ENCODE data around the gene DHX29. TPM values are rescaled to one million over a fixed set of nuclear protein-coding genes. Genes with fewer than 3 reads are reported as not detected.

DHX29 gene
- total RNA-seq, 1 experiment from 2014 or later, result 30.3 TPM

DNA sequence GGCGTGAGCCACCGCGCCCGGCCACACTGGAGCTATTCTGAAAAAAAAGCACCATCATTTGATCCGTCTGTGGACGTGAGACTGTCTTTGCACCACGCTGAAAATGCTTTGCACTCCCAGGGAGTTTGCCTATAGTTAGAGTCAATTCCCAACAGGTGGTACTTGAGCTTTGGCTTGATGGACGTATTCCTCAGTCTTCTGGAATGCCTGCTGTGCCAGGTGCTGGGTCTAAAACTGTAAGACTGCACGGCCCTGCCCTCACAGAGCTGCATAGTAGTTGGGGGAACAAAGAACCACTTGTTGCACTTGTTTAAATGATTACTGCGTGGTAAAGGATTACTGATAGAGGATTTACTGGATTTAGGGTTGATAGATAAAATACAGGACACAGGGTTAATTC is 70.7 kb downstream of the DHX29 start:
- H3K4me1 Mint-ChIP-seq, result peaks cover 16 to 25% of the 10 kb centered on the region in 2 experiments
- TF ChIP-seq CTCF (conservative IDR thresholded peaks at IDR 0.05), result no peak
- H3K27ac ChIP-seq (ENCODE audit: insufficient read length, low read depth, low read length), result no peak overlapping the region
- no peak overlapping the region for H3K14ac ChIP-seq (ENCODE audit: insufficient read depth, low read length)
- H3K4me1 ChIP-seq (ENCODE audit: insufficient read depth, low read length), result no peaks in the 10 kb centered on the region
- no peak overlapping the region for H3K56ac ChIP-seq (ENCODE audit: insufficient read length, low read depth, low read length)
- H4K20me1 ChIP-seq (ENCODE audit: control insufficient read depth, insufficient read depth, insufficient read length), result no peaks in the 10 kb centered on the region
- H3K27ac Mint-ChIP-seq, result no peak overlapping the region
- no CpG with 5 or more reads among the region's 10 CpGs for WGBS (ENCODE audit: extremely low coverage, insufficient read length, low lambda C conversion rate)
- H3K79me1 ChIP-seq (ENCODE audit: insufficient read depth, low read depth, low read length, poor library complexity, severe bottlenecking), result no peaks in the 10 kb centered on the region
- H3K9me3 ChIP-seq (ENCODE audit: control insufficient read depth, low read depth, low read length), result no peaks in the 10 kb centered on the region
- H3K36me3 Mint-ChIP-seq (ENCODE audit: insufficient read depth in 1 of 3, low read depth in 3 of 3), result peaks cover 0 to 2% (median 0%) of the 10 kb centered on the region in 3 experiments; a peak in 2 of 7 replicates
- no peak overlapping the region for H4K5ac ChIP-seq (ENCODE audit: insufficient read length, low read depth, low read length)
- no peak overlapping the region for H3K4ac ChIP-seq (ENCODE audit: low read depth, low read length)
- no peak overlapping the region for H3K18ac ChIP-seq (ENCODE audit: insufficient read length, low read depth, low read length)
- no peak overlapping the region for H2AFZ ChIP-seq (ENCODE audit: low read length)
- H3K79me2 ChIP-seq (ENCODE audit: insufficient read depth, low read length), result no peaks in the 10 kb centered on the region
- H3K4me3 Mint-ChIP-seq, result no peak overlapping the region
- no peak overlapping the region for H4K8ac ChIP-seq (replicated peaks; ENCODE audit: insufficient read length, low read depth, low read length)
- H3K23ac ChIP-seq (ENCODE audit: insufficient read length, low read depth, low read length), result no peak overlapping the region
- H2BK12ac ChIP-seq (ENCODE audit: insufficient read length, low read depth, low read length), result no peak overlapping the region
- H3T11ph ChIP-seq (ENCODE audit: low read length), result no peak overlapping the region
- no peak overlapping the region for H2BK20ac ChIP-seq (ENCODE audit: low read depth, low read length, poor library complexity, severe bottlenecking)
- H3K27me3 Mint-ChIP-seq (ENCODE audit: low read depth), result peaks cover 86% of the 10 kb centered on the region
- no peak overlapping the region for H2AK5ac ChIP-seq (ENCODE audit: insufficient read length, low read length)
- H2BK5ac ChIP-seq (ENCODE audit: insufficient read length, low read length), result no peak overlapping the region
- H3K23me2 ChIP-seq (ENCODE audit: insufficient read length, low read depth, low read length, poor library complexity, severe bottlenecking), result peaks cover 21% of the 10 kb centered on the region
- DNase-seq, result no peak
- H2BK15ac ChIP-seq (ENCODE audit: low read depth, low read length), result no peak overlapping the region
- no peak overlapping the region for H4K91ac ChIP-seq (ENCODE audit: insufficient read length, low read depth, low read length)
- no peak overlapping the region for H2BK120ac ChIP-seq (ENCODE audit: low read depth, low read length, poor library complexity, severe bottlenecking)
- peaks cover 0 to 8% of the 10 kb centered on the region in 2 experiments; a peak in 4 of 5 replicates for H3K9me3 Mint-ChIP-seq
- peaks cover 32% of the 10 kb centered on the region for H3K27me3 ChIP-seq (ENCODE audit: insufficient read depth, low read length)
- no peak overlapping the region for H3K9ac ChIP-seq (ENCODE audit: extremely low read depth, insufficient read length, low read length)
- no peak overlapping the region for H3K4me2 ChIP-seq (ENCODE audit: insufficient read depth, insufficient read length, low read length)

All from H9 (cell line).